HL-60/S4 treated with retinoic acid at 250 ng/mL for 4 days and 3 days (cell line): Measurements from ENCODE around the gene PDE1C.

Source experiments
- in situ Hi-C: fragments of 300-500 bp; cut with MboI; formaldehyde crosslinking; loops from 2 replicates; pipeline ENCODE4 v1.7.0; 2022; ENCODE audit warnings: low sequenced_read_pairs

The PDE1C gene

DNA sequence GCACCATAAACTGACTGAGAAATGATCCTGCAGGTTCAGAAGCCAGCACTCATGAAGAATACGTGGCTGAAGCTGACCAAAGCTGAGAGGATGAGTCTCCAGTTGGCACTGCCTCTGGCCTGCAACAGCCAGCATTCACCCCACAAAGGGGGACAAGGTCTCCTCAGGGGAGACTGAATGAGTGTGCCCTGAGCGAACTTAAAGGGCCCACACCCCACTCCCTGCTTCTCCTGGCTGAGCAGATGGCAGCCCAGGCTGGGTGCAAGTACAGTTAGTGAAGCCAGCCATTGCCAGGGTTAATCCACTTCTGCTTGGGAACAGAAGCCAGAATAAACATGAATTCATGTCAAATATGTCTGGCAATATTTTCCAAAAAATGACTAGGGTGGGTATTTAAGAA lies 285.1 kb downstream of the PDE1C start:
- in situ Hi-C loops: no loop called here

DNA sequence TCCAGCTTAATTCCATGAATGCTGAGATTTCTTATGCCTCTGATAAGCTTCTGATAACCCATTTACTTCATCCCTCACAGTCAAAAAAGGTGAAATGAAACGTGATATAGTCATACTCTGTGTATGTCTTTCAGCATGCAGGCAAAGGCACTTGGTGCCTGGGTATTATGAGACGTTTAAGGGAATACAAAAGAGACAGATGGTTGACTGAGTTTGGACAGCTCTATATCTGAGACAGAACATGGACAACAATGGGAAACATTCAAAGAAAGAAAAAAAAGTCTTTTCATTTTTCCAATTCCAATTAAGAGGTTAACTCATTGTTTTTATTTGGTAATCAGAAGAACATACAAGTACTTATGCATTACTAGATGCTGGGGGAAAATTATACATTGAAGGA lies 287.0 kb downstream of the PDE1C start:
- in situ Hi-C loops: no loop called here

DNA sequence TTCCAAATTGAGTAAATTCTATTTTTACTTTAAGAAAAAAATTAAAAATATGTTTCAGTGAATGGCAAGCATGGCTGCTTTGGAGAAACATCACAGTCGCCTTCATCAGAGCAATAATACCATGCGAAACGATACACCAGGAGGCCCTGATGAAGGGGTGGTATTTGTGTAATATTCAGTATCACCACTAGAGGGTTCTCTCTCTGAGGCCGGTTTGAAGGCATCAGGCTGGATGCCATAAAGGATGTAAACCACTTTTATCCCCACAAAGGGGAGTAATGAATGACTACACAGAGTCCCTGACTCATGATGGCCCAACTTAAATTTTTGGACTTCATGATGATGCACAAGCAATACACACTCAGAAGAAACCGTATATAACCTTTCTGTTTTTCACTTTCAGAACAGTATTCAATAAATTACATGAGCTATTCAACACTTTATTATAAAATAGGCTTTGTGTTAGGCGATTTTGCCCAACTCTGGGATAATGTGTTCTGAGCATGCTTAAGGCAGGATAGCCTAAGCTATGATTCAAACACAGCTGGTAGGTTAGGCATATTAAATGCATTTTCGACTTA lies 287.7 kb downstream of the PDE1C start:
- in situ Hi-C loops: no loop called here

DNA sequence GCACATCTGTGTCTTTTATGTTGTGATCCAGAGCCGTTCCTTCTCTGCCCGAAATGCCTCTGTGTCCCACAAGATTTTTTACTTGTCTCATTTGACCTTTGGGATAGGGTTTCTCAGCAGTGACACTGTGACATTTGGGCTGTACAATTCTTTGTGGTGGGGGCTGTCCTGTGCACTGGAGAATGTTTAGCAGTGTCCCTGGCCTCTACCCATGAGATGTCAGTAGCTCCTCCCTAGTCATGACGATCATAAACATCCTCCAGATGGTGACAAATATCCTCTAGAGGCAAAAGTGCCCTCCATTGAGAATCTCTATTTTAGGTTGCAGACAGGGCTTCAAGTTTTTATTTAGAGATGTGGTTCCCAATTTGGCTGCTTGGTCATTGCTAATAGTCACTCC lies 291.9 kb downstream of the PDE1C start:
- in situ Hi-C loops: no loop called here

DNA sequence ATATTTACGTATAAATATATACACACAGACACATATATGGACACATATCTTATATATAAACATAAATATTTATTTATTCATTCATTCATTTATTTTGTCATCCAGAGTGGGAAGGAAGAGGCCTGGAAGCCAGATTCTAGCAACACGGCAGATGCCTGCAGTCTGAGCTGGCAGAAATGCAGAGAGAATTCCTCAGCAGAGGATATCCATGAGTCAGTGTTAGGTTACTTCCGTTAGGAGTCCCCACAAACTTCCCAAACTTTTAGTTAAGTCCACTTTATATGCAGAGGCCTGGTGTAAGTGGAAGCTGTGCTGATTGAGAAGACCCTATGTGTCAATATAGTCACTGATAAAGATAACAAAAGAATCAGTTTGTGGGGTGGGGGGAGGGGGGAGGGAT lies 293.6 kb downstream of the PDE1C start:
- in situ Hi-C loops: no loop called here

DNA sequence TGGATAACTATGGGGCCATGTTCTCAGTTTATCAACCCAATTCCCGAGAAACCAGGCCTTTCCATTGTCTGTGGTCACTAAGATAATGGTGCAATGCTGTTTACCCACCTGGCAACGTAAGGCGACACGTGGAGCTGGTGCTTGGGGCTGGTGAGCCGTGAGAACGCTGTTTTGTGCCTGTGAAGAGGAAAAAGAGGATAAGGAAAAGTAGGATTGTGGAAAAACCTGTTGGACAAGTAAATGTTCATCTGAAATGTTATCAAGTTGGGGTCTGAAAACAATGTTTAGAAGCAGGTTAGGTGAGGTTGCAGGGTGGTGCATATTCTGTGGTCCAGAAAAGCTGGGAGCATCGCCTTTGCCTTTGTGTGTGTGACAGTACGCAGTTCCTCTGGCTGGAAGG lies 294.7 kb downstream of the PDE1C start:
- in situ Hi-C loops: no loop called here

DNA sequence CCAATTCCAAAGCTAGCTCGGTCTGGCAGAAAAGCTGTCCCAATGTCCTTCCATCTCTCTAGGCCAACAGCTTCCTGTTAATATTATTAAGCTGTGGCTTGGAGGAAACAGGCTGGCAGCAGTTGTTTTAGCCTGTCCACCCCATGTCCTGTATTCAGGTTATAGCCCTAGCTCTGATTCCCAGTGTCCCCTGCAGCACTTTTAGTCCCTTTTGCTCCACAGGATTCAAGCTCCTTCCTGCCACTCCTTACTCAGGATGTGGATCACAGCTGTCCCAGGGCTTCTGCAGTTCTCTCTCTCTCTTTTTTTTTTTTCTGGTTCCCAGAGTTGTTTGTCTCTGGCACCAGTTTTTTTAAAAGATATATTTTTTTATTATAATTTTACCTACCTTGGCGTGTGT lies 298.0 kb downstream of the PDE1C start:
- in situ Hi-C loops: no loop called here

DNA sequence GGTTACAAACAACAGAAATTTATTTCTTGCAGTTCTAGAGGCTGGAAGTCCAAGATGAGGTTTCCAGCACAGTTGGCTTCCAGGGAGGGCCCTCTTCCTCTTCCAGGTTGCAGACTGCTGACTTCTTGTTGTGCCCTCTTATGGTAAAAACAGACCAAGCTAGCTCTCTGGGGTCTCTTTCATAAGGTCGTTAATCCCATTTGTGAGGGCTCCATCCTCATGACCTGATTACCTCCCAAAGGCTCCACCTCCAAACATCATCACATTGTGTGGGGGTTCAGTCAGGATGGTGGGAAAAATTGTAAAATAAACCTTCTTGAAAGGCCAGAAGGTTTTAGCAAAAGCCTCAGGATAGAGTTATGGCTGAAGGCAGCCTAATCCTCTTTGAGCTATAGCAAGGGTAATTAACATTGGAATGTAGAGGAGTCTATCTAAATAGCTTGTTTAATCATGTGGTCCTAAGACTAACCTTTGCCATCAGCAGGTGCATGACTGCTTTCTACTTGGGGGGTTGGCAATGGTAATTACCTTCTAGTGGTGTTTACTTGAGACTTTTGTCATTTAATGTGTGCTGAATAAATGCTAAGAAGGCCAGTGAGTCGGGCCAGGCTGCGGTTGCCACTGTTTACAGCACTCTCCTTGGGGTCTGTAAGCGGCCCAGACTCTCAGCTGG lies 302.4 kb downstream of the PDE1C start:
- in situ Hi-C loops: no loop called here

DNA sequence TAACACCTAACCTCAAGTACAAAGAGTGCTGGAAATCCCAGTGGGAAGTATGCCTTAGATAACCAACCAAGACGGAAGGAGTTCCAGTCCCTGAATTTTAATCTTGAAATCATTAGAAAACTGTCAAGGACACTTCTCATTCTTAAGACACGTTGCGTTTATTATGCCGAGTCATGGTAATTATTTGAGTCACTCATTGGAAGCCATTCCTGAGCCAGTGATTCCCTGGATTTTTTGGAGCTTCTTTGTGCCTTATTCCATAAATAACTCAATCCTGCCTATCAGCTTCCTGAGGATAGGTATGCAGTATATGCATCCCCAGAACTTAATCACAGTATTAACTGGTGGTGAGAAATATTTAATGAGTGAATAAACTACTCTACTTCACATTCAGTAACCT lies 305.7 kb downstream of the PDE1C start:
- in situ Hi-C loops: no loop called here

DNA sequence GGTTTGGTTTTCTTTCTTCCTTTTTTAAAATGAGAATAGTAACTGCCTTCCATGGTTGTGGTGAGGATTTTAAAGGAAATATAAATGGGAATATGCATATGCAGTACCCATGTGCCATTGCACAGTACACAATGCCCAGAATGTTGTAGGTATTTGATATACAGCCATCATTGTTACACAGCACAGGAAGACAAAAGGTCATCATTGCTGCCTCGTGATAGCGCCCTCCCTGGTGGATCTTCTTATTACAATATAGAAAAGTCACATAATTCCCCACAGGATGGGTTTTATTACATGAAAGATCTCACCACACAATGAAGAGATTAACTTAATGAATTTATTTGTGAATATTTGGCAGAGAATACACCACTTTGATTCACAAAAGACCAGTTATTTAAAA lies 306.7 kb downstream of the PDE1C start:
- in situ Hi-C loops: no loop called here

DNA sequence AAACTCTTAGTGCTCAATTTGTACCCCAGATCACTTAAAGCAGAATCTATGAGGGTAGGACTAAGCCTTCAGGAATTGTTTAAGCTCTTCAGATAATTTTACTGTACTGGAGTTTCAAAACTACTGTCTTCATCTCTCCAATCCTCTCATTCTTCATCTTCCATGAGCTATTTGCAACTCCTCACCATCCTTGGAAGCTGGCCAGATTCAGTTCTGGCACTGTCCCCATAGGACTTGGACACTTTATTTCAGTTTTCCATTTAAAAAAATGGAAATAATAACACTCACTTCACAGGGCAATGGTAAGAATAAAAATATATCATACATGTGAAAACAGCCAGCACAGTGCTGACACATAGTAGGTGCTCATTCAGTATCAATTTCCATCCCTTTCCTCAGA lies 308.6 kb downstream of the PDE1C start:
- in situ Hi-C loops: no loop called here

DNA sequence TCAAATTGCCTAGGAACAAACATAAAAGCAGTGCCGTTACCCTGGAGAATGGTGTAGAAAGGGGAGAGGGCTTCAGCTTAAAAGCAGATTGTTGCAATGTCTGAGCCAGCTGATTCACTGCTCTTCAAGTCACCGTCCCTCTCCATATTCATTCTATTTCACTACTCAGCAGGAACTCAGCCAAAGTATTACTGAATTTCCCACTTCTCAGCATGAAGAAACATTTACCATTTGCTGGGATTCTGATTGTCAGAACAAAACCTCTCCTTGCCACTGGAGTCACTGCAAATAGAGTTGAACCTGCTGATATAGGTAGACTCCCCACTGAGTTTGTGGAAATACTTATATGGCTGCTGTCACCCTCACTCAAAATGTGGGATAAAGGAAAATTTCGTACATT lies 311.5 kb downstream of the PDE1C start:
- in situ Hi-C loops: no loop called here

DNA sequence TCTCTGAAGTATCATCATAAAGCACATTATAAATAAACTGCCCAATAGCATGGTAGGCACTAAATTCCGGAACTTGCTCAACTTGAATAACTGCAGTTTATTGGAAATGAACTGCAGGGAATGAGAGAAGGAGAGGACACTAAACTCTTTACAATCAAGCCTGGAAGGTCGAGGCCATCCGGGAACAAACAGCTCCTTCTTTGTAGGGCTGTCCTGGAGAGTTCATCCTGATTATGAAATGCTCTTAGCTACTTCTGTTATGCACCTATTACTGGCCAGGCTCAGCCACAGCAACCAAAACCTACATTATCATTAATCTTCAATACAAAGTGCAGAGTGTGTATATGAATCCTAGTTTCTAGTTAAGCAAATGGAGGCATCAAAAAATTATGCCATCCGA lies 318.5 kb downstream of the PDE1C start:
- in situ Hi-C loops: no loop called here

DNA sequence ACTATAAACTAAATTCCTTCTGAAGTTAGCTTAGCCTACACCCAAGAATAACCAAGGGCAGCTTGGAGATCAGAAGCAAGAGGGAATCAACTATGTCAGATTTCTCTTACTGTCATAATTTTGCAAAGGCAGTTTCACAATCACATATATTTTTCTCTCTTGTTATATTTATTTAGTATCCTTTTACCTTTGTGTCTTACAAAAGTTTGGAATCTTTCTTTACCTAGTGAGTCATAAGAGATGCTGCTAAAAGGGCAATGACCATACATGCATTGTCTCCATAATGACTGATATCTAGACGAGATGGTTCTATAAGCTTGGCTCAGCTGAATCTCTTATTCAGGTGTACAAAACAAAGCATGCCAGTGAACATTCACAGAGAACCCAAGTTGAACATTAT lies 322.1 kb downstream of the PDE1C start:
- in situ Hi-C loops: loop anchor here (10.0 to 25.0 kb wide), 3 partner anchors 457 to 611 kb away; no protein-coding TSS in a partner anchor

DNA sequence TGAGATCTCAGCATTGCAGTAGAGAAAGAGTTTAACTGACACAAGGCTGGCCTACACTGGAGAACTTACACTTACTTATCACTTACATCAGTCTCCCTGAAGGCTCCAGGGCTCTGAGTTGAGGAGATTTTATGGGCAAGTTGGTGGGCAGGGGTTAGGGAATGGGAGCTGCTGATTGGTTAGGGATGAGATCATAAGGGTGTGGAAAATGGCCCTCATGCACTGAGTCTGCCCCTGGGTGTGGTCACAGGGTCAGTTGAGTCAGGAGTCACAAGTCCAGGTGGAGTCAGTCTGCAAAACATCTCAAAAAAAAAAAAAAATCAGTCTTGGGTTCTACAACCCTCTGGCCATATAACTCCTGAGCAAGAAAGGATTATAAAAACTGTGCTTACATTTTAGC lies 322.7 kb downstream of the PDE1C start:
- in situ Hi-C loops: loop anchor here (10.0 to 25.0 kb wide), 3 partner anchors 457 to 610 kb away; no protein-coding TSS in a partner anchor

DNA sequence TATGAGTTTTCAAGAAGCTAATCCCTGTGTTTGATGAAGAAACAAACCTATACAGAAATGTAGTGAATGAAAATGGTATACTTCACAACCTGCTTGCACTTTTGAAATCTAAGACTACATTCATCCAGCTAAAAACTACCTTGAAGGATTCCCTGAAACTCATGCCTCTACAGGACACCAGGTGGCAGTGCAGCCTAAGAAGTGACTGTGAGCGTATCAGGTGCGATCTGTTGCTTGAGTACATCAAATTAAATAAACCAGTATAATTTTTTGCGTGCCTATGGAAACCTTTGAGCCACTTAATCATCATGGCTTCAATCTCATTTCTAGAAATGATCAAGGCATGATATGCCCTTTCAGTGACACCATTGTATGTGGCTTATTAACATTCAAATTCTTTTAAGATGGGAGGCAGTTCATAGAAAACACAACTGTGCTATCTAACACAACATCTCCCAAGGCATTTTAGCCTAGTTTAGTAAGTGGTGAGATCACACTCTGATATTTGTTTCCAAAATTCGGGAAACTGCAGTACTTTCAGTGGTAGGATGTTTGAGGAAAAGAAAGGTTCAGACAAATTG lies 325.8 kb downstream of the PDE1C start:
- in situ Hi-C loops: loop anchor here (10.0 to 25.0 kb wide), 3 partner anchors 460 to 607 kb away; no protein-coding TSS in a partner anchor

DNA sequence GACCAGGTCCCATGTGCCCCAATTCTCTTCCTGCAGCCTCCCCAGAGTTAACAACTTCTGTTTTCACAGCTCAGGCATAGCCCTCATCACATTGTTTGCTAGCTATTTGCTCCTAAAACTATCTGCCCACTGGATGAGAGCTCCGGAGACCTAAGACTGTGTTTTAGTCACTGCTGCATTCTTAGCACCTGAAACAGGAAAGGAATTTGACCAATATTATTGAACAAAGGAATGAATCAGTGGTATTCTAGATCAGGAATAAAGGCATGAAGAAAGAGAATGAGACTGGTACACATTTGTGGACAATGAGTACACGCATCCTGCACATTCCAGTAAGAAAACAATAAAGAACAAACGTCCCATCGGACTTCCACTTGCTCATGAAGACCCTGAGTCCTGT lies 328.4 kb downstream of the PDE1C start:
- in situ Hi-C loops: loop anchor here (10.0 to 25.0 kb wide), 3 partner anchors 463 to 605 kb away; no protein-coding TSS in a partner anchor

DNA sequence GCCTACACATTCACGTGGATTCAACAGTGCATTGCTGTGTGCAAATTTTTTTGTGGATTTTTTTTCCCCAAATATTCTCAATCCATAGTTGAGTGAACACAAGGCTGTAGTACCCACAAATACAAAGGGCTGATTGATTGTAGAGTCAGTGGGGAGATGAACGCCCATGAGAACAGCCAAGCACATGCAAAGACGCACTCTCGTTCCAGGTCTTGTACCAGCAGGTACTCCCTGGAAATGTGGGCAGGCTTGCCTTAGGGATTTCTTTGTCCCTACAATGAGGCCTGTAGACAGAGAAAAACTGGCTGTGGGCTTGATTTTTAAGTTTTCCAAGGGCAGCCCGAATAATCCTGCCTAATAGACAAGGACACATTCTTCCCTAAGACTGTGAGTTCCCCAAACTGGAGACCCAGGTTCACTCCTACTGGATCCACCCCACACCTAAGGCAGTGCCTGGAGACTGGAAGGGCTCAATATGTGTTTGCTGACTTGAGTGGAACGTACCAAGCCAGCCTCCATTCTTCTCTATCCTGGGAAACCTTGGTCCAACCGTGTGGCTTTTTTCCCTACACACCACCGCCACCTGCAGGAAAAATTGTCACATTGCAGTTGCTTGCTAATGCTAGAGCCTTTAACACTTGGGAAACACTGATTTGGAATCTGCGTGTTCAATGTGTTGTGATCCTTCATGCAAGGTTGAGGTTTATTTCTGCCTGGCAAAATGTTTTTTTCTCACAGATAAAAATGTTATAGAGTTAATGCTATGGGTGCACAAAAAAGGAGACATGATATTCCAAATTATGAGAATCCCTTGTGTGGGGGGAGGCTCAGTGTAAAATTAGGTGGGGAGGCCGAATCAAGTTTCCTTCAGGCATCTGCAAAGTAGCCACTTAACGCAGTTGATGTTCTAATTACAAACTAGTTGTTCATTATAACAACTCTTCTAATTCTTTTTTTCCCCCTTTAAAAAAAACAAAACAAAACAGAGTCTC lies 333.9 kb downstream of the PDE1C start:
- in situ Hi-C loops: loop anchor here (25.0 kb wide), 2 partner anchors 599 to 601 kb away; no protein-coding TSS in a partner anchor

DNA sequence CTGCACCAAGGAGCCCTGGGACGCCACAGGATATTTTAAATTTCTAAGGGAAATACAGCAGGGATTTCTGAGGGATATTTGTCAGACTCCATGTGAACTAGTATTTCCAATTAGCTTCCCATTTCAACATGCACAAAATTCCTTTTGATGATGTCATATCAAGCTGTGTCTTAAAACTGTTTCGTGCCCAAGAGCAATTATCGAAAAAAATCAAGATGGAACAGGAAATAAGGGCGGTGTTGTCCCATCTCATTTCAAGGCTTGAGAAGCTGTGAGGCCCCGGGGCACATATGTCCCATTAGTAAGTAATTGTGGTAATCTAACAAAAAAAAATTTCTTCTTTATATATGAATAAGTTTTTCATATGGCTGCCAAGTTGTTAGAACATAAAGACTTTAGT lies 335.8 kb downstream of the PDE1C start:
- in situ Hi-C loops: loop anchor here (25.0 kb wide), 2 partner anchors 597 to 603 kb away; no protein-coding TSS in a partner anchor

DNA sequence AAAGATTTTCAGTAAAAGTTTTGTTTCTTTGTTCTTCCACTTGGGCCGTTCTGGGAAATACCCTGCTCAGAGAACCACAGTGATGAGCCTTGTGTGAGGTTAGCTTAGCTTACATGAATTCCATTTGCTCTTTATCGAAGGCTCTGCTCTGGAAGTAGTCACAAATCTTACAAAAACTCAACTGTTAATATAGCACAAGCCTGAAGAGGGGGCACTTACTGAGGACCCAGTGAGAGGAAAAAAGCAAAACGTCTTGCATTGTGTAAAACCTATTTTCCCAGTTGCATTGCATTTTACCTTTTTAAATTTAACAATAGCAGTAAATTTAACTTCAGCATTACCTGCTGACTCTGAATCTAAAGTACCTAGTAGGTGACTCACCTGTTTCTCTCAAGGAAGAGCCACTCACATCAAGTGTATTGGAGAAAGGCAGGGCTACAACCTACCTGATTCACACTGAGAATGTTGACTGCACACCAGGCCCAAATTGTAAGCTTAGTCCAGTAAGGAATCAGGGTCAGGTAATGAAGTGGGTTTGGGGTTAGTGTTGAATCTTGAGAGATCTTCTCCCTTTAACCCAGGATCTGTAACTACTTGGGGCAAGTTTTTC lies 340.9 kb downstream of the PDE1C start:
- in situ Hi-C loops: loop anchor here (25.0 kb wide), 2 partner anchors 592 to 608 kb away; no protein-coding TSS in a partner anchor
